ENCODE results near the gene RRAGB.

Gene RRAGB

GRCh38 chrX:55777596-55777995 lies 60.0 kb downstream of the RRAGB start:
- no peak for DNase-seq

- DNase-seq: no peak
Observed at GRCh38 chrX:55778322-55778721, 60.8 kb downstream of the RRAGB start.

GRCh38 chrX:55783723-55784122 lies 66.2 kb downstream of the RRAGB start:
- no peak for DNase-seq

GRCh38 chrX:55787063-55787462 lies 69.5 kb downstream of the RRAGB start:
- DNase-seq: no peak

GRCh38 chrX:55787727-55788126 lies 70.2 kb downstream of the RRAGB start:
- DNase-seq: no peak

- no peak for DNase-seq
Observed at GRCh38 chrX:55794405-55794804, 76.9 kb downstream of the RRAGB start.

- DNase-seq: no peak
Observed at GRCh38 chrX:55796496-55796895, 78.9 kb downstream of the RRAGB start.

GRCh38 chrX:55801811-55802210 lies 84.3 kb downstream of the RRAGB start:
- DNase-seq: no peak

Measured in SHP77 (cell line).